ENCODE measurements around the gene TMIGD1.

Gene TMIGD1

GRCh38 chr17:30369995-30370394, 36.1 kb upstream of the TMIGD1 start:
- no peak overlapping the region for H3K4me3 ChIP-seq (ENCODE audit: low read depth, low read length)
- in situ Hi-C loops (cut with HindIII; ENCODE audit: low sequenced_read_pairs): no loop called here
- TF ChIP-seq CTCF (IDR thresholded peaks at IDR 0.05; ENCODE audit: low read depth, low read length, missing control alignments): no peak
- DNase-seq (ENCODE audit: low read depth): no peak

- TF ChIP-seq CTCF (IDR thresholded peaks at IDR 0.05; ENCODE audit: low read depth, low read length, missing control alignments): no peak
- no peak for DNase-seq (ENCODE audit: low read depth)
- in situ Hi-C loops (cut with HindIII; ENCODE audit: low sequenced_read_pairs): no loop called here
- H3K4me3 ChIP-seq (ENCODE audit: low read depth, low read length): no peak overlapping the region
Observed at GRCh38 chr17:30368912-30369720, 35.3 kb upstream of the TMIGD1 start.

- no peak for DNase-seq (ENCODE audit: low read depth)
- H3K4me3 ChIP-seq (ENCODE audit: low read depth, low read length): no peak overlapping the region
- no peak for TF ChIP-seq CTCF (IDR thresholded peaks at IDR 0.05; ENCODE audit: low read depth, low read length, missing control alignments)
- in situ Hi-C loops (cut with HindIII; ENCODE audit: low sequenced_read_pairs): no loop called here
Observed at GRCh38 chr17:30366536-30366935, 32.7 kb upstream of the TMIGD1 start.

GRCh38 chr17:30363715-30364202, 29.9 kb upstream of the TMIGD1 start:
- in situ Hi-C loops (cut with HindIII; ENCODE audit: low sequenced_read_pairs): no loop called here
- TF ChIP-seq CTCF (IDR thresholded peaks at IDR 0.05; ENCODE audit: low read depth, low read length, missing control alignments): no peak
- DNase-seq (ENCODE audit: low read depth): no peak
- H3K4me3 ChIP-seq (ENCODE audit: low read depth, low read length): no peak overlapping the region

GRCh38 chr17:30361766-30362279, 28.0 kb upstream of the TMIGD1 start:
- in situ Hi-C loops (cut with HindIII; ENCODE audit: low sequenced_read_pairs): no loop called here
- no peak for DNase-seq (ENCODE audit: low read depth)
- no peak for TF ChIP-seq CTCF (IDR thresholded peaks at IDR 0.05; ENCODE audit: low read depth, low read length, missing control alignments)
- H3K4me3 ChIP-seq (ENCODE audit: low read depth, low read length): no peak overlapping the region

- no peak for TF ChIP-seq CTCF (IDR thresholded peaks at IDR 0.05; ENCODE audit: low read depth, low read length, missing control alignments)
- DNase-seq (ENCODE audit: low read depth): no peak
- in situ Hi-C loops (cut with HindIII; ENCODE audit: low sequenced_read_pairs): no loop called here
- H3K4me3 ChIP-seq (ENCODE audit: low read depth, low read length): no peak overlapping the region
Observed at GRCh38 chr17:30360086-30360808, 26.4 kb upstream of the TMIGD1 start.
